ENCODE results near the gene DLG2. TPM values are rescaled to one million over a fixed set of nuclear protein-coding genes. Genes with fewer than 3 reads are reported as not detected.

Gene DLG2
- total RNA-seq, 2 experiments from 2014 or later, result 1.7 to 2.1 TPM

DNA sequence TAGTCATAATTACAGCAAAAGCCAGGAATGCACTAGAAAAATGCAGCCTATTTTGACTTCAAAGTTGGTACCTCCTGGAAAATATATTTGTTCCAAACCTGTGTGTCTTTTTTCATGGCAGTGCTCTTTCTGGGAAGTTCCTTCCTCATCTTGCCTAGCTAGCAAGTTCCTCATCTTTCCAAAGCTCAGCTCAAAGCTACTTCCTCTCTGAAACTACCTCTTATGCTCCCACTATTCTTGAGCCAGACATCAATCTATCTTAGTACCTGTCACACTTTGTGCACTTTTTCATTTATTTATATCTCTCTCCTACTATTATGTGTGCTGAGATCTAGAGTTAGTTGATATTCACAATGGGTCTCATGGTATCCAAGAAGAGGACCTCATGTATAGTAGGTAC is 2149.4 kb downstream of the DLG2 start:
- no peak overlapping the region for H3K4me3 Mint-ChIP-seq
- intact Hi-C loops (cut with DNase I, micrococcal nuclease), result no loop called here
- ChIA-PET POLR2A (no interaction called here), CTCF (interaction anchor here (1.1 to 1.3 kb wide), 2 partner anchors 18 to 78 kb away, joined by 3 read pairs; no protein-coding TSS in a partner anchor)
- no peak for ATAC-seq
- peaks cover 12% of the 10 kb centered on the region for H3K27me3 Mint-ChIP-seq
- no peaks in the 10 kb centered on the region for H3K4me1 Mint-ChIP-seq
- DNase-seq, result no peak
- H3K36me3 Mint-ChIP-seq (ENCODE audit: low read depth), result no peaks in the 10 kb centered on the region
- no peak overlapping the region for H3K27ac Mint-ChIP-seq
- H3K9me3 Mint-ChIP-seq (ENCODE audit: low read depth), result no peaks in the 10 kb centered on the region

- H3K27ac Mint-ChIP-seq, result no peak overlapping the region
- no peak for DNase-seq
- ATAC-seq, result no peak
- no peaks in the 10 kb centered on the region for H3K36me3 Mint-ChIP-seq (ENCODE audit: low read depth)
- peaks cover 3% of the 10 kb centered on the region for H3K4me1 Mint-ChIP-seq
- H3K9me3 Mint-ChIP-seq (ENCODE audit: low read depth), result no peaks in the 10 kb centered on the region
- ChIA-PET CTCF (no interaction called here), POLR2A (no interaction called here)
- no peak overlapping the region for H3K4me3 Mint-ChIP-seq
- H3K27me3 Mint-ChIP-seq, result peaks cover 12% of the 10 kb centered on the region
- intact Hi-C loops (cut with DNase I, micrococcal nuclease), result no loop called here
Observed at GRCh38 chr11:83475760-83476159, 2151.4 kb downstream of the DLG2 start.

GRCh38 chr11:83473743-83474142 is 2153.4 kb downstream of the DLG2 start:
- ChIA-PET POLR2A (no interaction called here), CTCF (no interaction called here)
- Mint-ChIP-seq H3K36me3 (ENCODE audit: low read depth) (no peaks in the 10 kb centered on the region), H3K4me1 (peaks cover 3% of the 10 kb centered on the region), H3K4me3 (no peak overlapping the region), H3K27ac (no peak overlapping the region), H3K27me3 (peaks cover 5% of the 10 kb centered on the region), H3K9me3 (ENCODE audit: low read depth) (no peaks in the 10 kb centered on the region)
- ATAC-seq (no peak), DNase-seq (no peak)
- intact Hi-C loops (cut with DNase I, micrococcal nuclease), result no loop called here

DNA sequence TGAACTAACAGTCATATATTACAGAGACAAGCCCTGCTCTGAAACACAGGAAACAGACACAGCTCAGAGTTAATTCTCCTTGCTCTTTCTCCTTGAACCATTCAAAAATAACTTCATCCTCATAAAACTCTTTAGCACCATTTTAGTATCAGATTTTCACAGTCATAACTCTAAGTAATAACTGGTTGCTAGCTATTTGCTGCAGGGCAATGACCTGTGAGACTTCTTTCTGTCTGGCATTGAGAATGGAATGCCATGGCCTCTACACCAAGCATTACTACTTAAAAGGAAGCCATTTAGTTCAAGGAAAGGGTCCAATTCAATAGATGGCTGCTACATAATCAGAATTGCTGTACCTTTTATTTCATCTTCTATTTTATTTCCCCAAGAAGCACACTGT is 2154.3 kb downstream of the DLG2 start:
- Mint-ChIP-seq H3K9me3 (ENCODE audit: low read depth) (no peaks in the 10 kb centered on the region), H3K4me1 (peaks cover 3% of the 10 kb centered on the region), H3K27me3 (peaks cover 3% of the 10 kb centered on the region), H3K27ac (no peak overlapping the region), H3K36me3 (ENCODE audit: low read depth) (no peaks in the 10 kb centered on the region), H3K4me3 (no peak overlapping the region)
- CTCF ChIA-PET, result interaction anchor here (1.1 kb wide), 1 partner anchor 23 kb away, joined by 3 read pairs; no protein-coding TSS in a partner anchor
- no peak for ATAC-seq
- intact Hi-C loops (cut with DNase I, micrococcal nuclease), result no loop called here
- POLR2A ChIA-PET, result interaction anchor here (0.5 kb wide), 1 partner anchor 24 kb away, joined by 3 read pairs; no protein-coding TSS in a partner anchor
- no peak for DNase-seq

- ChIA-PET POLR2A (interaction anchor here (0.5 kb wide), 1 partner anchor 23 kb away, joined by 3 read pairs; no protein-coding TSS in a partner anchor), CTCF (interaction anchor here (1.1 kb wide), 1 partner anchor 24 kb away, joined by 3 read pairs; no protein-coding TSS in a partner anchor)
- Mint-ChIP-seq H3K27me3 (peaks cover 2% of the 10 kb centered on the region), H3K27ac (no peak overlapping the region), H3K4me3 (no peak overlapping the region), H3K4me1 (peaks cover 3% of the 10 kb centered on the region), H3K36me3 (ENCODE audit: low read depth) (no peaks in the 10 kb centered on the region), H3K9me3 (ENCODE audit: low read depth) (no peaks in the 10 kb centered on the region)
- ATAC-seq (no peak), DNase-seq (no peak)
- intact Hi-C loops (cut with DNase I, micrococcal nuclease), result no loop called here
Observed at GRCh38 chr11:83471831-83472727, 2155.1 kb downstream of the DLG2 start.

DNA sequence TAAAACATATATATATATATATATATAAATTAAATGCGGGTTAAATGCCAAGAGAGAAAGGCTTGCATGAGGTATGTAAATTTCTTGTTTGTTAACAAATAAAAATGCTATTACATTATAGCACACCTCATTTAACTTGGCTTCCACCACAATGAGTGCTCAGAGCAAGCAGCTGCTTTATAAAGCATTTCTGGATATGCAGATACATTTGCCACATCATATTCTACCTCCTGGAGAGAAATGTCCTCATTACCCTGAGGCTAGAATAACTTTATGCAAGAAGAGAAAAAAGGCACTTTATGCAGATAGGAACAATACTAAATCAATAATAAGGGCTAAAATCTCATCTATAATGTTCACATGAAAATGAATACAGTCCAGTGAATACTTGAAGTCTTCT is 2159.3 kb downstream of the DLG2 start:
- H3K27me3 Mint-ChIP-seq, result peaks cover 4% of the 10 kb centered on the region
- H3K4me1 Mint-ChIP-seq, result peaks cover 3% of the 10 kb centered on the region
- H3K9me3 Mint-ChIP-seq (ENCODE audit: low read depth), result no peaks in the 10 kb centered on the region
- no peak overlapping the region for H3K27ac Mint-ChIP-seq
- H3K4me3 Mint-ChIP-seq, result no peak overlapping the region
- ATAC-seq, result no peak
- DNase-seq, result no peak
- ChIA-PET CTCF (no interaction called here), POLR2A (no interaction called here)
- H3K36me3 Mint-ChIP-seq (ENCODE audit: low read depth), result no peaks in the 10 kb centered on the region
- intact Hi-C loops (cut with DNase I, micrococcal nuclease), result no loop called here

GRCh38 chr11:83464160-83464944 is 2162.8 kb downstream of the DLG2 start:
- DNase-seq, result no peak
- no peak overlapping the region for H3K27ac Mint-ChIP-seq
- ChIA-PET POLR2A (no interaction called here), CTCF (interaction anchor here (0.6 kb wide), 1 partner anchor 55 kb away, joined by 3 read pairs; no protein-coding TSS in a partner anchor)
- intact Hi-C loops (cut with DNase I, micrococcal nuclease), result no loop called here
- H3K36me3 Mint-ChIP-seq (ENCODE audit: low read depth), result no peaks in the 10 kb centered on the region
- no peaks in the 10 kb centered on the region for H3K4me1 Mint-ChIP-seq
- H3K9me3 Mint-ChIP-seq (ENCODE audit: low read depth), result no peaks in the 10 kb centered on the region
- no peak for ATAC-seq
- H3K4me3 Mint-ChIP-seq, result no peak overlapping the region
- peaks cover 4% of the 10 kb centered on the region for H3K27me3 Mint-ChIP-seq

DNA sequence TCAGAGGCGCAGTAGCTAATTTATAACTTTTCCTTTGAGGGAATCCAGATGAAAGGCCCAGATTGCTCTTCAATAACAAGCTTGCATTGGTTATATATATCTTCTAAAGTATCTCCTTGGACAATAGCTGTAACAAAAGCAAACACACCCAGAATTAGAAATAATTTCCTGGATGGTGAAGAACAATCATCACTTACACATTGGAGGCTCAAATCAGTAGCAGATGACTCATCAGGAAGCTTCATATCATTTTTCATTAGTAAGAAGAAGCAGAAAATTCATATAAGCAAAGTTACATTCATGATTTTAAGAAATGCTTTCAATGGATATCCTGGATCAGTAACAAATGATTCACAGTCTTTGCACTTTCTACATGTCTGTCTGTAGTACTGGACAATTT is 2167.3 kb downstream of the DLG2 start:
- CTCF ChIA-PET, result interaction anchor here (1.5 kb wide), 1 partner anchor 18 kb away, joined by 3 read pairs; no protein-coding TSS in a partner anchor
- ATAC-seq (no peak), DNase-seq (no peak)
- no peak overlapping the region for H3K4me3 Mint-ChIP-seq
- no peak overlapping the region for H3K27ac Mint-ChIP-seq
- no peaks in the 10 kb centered on the region for H3K36me3 Mint-ChIP-seq (ENCODE audit: low read depth)
- POLR2A ChIA-PET, result no interaction called here
- intact Hi-C loops (cut with DNase I, micrococcal nuclease), result no loop called here
- no peaks in the 10 kb centered on the region for H3K9me3 Mint-ChIP-seq (ENCODE audit: low read depth)
- no peaks in the 10 kb centered on the region for H3K4me1 Mint-ChIP-seq
- peaks cover 4% of the 10 kb centered on the region for H3K27me3 Mint-ChIP-seq

DNA sequence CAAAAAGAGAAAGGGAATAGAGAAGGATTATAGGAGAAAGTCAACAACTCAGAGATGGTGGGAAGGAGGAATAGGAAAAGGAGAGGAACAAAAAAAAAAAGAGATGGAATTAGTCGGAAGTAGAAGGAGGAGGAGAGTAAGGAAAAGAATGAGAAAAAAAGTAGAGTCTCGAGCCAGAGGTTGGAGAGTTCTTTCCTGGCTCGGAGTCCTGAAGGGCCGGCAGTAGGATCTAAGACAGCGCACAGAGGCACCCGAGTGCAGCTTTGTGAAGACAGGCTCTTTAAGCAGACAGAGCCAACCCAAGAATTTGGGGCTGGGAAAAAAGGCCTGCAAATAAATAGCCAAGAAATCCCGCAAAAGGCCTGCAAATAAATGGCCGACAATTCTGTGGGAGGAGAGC is 2170.6 kb downstream of the DLG2 start:
- ChIA-PET CTCF (no interaction called here), POLR2A (no interaction called here)
- H3K4me3 Mint-ChIP-seq, result no peak overlapping the region
- H3K36me3 Mint-ChIP-seq (ENCODE audit: low read depth), result no peaks in the 10 kb centered on the region
- ATAC-seq (no peak), DNase-seq (no peak)
- H3K27me3 Mint-ChIP-seq, result no peaks in the 10 kb centered on the region
- intact Hi-C loops (cut with DNase I, micrococcal nuclease), result no loop called here
- H3K27ac Mint-ChIP-seq, result no peak overlapping the region
- no peaks in the 10 kb centered on the region for H3K4me1 Mint-ChIP-seq
- H3K9me3 Mint-ChIP-seq (ENCODE audit: low read depth), result no peaks in the 10 kb centered on the region

- no peak for DNase-seq
- CTCF ChIA-PET, result no interaction called here
Observed at GRCh38 chr11:83456075-83456474, 2171.1 kb downstream of the DLG2 start.

GRCh38 chr11:83455356-83455755 is 2171.8 kb downstream of the DLG2 start:
- H3K27ac Mint-ChIP-seq, result no peak overlapping the region
- no peak for ATAC-seq
- CTCF ChIA-PET, result no interaction called here
- DNase-seq, result no peak
- H3K4me1 Mint-ChIP-seq, result no peaks in the 10 kb centered on the region
- intact Hi-C loops (cut with DNase I, micrococcal nuclease), result no loop called here
- H3K9me3 Mint-ChIP-seq (ENCODE audit: low read depth), result no peaks in the 10 kb centered on the region
- H3K4me3 Mint-ChIP-seq, result no peak overlapping the region
- H3K27me3 Mint-ChIP-seq, result no peaks in the 10 kb centered on the region
- POLR2A ChIA-PET, result no interaction called here
- H3K36me3 Mint-ChIP-seq (ENCODE audit: low read depth), result no peaks in the 10 kb centered on the region

More at GRCh38 chr11:83456075-83456474, 2171.1 kb downstream of the DLG2 start:
- intact Hi-C loops (cut with DNase I, micrococcal nuclease), result no loop called here
- Mint-ChIP-seq H3K9me3 (ENCODE audit: low read depth) (no peaks in the 10 kb centered on the region), H3K27me3 (no peaks in the 10 kb centered on the region), H3K36me3 (ENCODE audit: low read depth) (no peaks in the 10 kb centered on the region), H3K4me1 (no peaks in the 10 kb centered on the region), H3K27ac (no peak overlapping the region), H3K4me3 (no peak overlapping the region)
- no peak for ATAC-seq
- POLR2A ChIA-PET, result no interaction called here

DNA sequence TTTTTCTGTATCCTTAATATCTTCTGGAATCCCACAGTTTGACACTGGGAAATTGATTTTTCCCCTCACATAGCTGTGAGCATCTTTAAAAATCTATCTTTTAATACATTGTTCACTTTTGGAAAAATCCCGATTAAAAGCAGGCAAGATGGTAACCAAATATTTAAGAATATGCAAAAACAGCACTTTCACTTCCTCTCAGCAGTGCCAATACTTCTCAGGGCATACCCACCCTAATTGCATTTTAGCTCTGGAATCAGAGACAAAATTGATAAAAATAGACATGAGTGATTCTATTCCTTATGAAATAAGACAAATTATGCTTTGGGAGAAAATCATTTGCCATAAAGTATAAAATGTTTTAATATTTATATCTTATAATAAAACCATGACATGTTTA is 2172.5 kb downstream of the DLG2 start:
- intact Hi-C loops (cut with DNase I, micrococcal nuclease), result no loop called here
- H3K36me3 Mint-ChIP-seq (ENCODE audit: low read depth), result no peaks in the 10 kb centered on the region
- CTCF ChIA-PET, result no interaction called here
- DNase-seq (no peak), ATAC-seq (no peak)
- POLR2A ChIA-PET, result no interaction called here
- no peaks in the 10 kb centered on the region for H3K9me3 Mint-ChIP-seq (ENCODE audit: low read depth)
- H3K4me1 Mint-ChIP-seq, result no peaks in the 10 kb centered on the region
- H3K27me3 Mint-ChIP-seq, result no peaks in the 10 kb centered on the region
- H3K27ac Mint-ChIP-seq, result no peak overlapping the region
- H3K4me3 Mint-ChIP-seq, result no peak overlapping the region
